Measurements from ENCODE around the gene NOTCH2. TPM values are rescaled to one million over a fixed set of nuclear protein-coding genes. Genes with fewer than 3 reads are reported as not detected.
"Not testable (repeated sequence)": the region's sequence is repeated elsewhere in the genome, so short reads cannot be mapped to it uniquely, and the experiment has no call there.

Gene NOTCH2
- total RNA-seq, 1 donor = 200 TPM

GRCh38 chr1:120090830-120091229 lies 21.4 kb upstream of the NOTCH2 start:
- not testable (repeated sequence) for DNase-seq (ENCODE audit: low read depth); H3K4me3 ChIP-seq (ENCODE audit: low read depth, low read length)

- DNase-seq (ENCODE audit: low read depth) = peak; percentile 29
These were observed 18.5 kb upstream of the NOTCH2 start for GRCh38 chr1:120087959-120088358.

GRCh38 chr1:120069920-120070214 lies 405 bp upstream of the NOTCH2 start:
- DNase-seq (ENCODE audit: low read depth); H3K4me3 ChIP-seq (ENCODE audit: low read depth, low read length): not testable (repeated sequence)

More at GRCh38 chr1:120087959-120088358, 18.5 kb upstream of the NOTCH2 start:
- not testable (repeated sequence) for H3K4me3 ChIP-seq (ENCODE audit: low read depth, low read length)

- peak overlapping the region; percentile 55 for H3K4me3 ChIP-seq (ENCODE audit: low read depth, low read length)
- DNase-seq (ENCODE audit: low read depth) = not testable (repeated sequence)
These were observed 787 bp downstream of the NOTCH2 start for GRCh38 chr1:120068683-120069066.

GRCh38 chr1:120048208-120048607 lies 21.3 kb downstream of the NOTCH2 start:
- H3K4me3 ChIP-seq (ENCODE audit: low read depth, low read length); DNase-seq (ENCODE audit: low read depth): not testable (repeated sequence)

GRCh38 chr1:120041771-120042170 lies 27.7 kb downstream of the NOTCH2 start:
- not testable (repeated sequence) for DNase-seq (ENCODE audit: low read depth); H3K4me3 ChIP-seq (ENCODE audit: low read depth, low read length)

- DNase-seq (ENCODE audit: low read depth); H3K4me3 ChIP-seq (ENCODE audit: low read depth, low read length): not testable (repeated sequence)
These were observed 37.2 kb downstream of the NOTCH2 start for GRCh38 chr1:120032253-120032652.

- DNase-seq (ENCODE audit: low read depth); H3K4me3 ChIP-seq (ENCODE audit: low read depth, low read length): not testable (repeated sequence)
These were observed 45.7 kb downstream of the NOTCH2 start for GRCh38 chr1:120023791-120024190.

- DNase-seq (ENCODE audit: low read depth); H3K4me3 ChIP-seq (ENCODE audit: low read depth, low read length): not testable (repeated sequence)
These were observed 54.5 kb downstream of the NOTCH2 start for GRCh38 chr1:120014978-120015377.

GRCh38 chr1:120008320-120008719 lies 61.1 kb downstream of the NOTCH2 start:
- not testable (repeated sequence) for DNase-seq (ENCODE audit: low read depth); H3K4me3 ChIP-seq (ENCODE audit: low read depth, low read length)

- H3K4me3 ChIP-seq (ENCODE audit: low read depth, low read length); DNase-seq (ENCODE audit: low read depth): not testable (repeated sequence)
These were observed 61.6 kb downstream of the NOTCH2 start for GRCh38 chr1:120007850-120008249.

- not testable (repeated sequence) for DNase-seq (ENCODE audit: low read depth); H3K4me3 ChIP-seq (ENCODE audit: low read depth, low read length)
These were observed 68.4 kb downstream of the NOTCH2 start for GRCh38 chr1:120001035-120001434.

GRCh38 chr1:119996731-119997312 lies 72.6 kb downstream of the NOTCH2 start:
- H3K4me3 ChIP-seq (ENCODE audit: low read depth, low read length); DNase-seq (ENCODE audit: low read depth): not testable (repeated sequence)

GRCh38 chr1:119995975-119996374 lies 73.5 kb downstream of the NOTCH2 start:
- H3K4me3 ChIP-seq (ENCODE audit: low read depth, low read length); DNase-seq (ENCODE audit: low read depth): not testable (repeated sequence)

- TF ChIP-seq CTCF (IDR thresholded peaks at IDR 0.05; ENCODE audit: insufficient read depth, low read depth, low read length) = no peak
- H3K4me3 ChIP-seq (ENCODE audit: low read depth, low read length) = no peak overlapping the region
- no peak for DNase-seq (ENCODE audit: low read depth)
These were observed 81.0 kb downstream of the NOTCH2 start for GRCh38 chr1:119988306-119989062.

Data from fibroblast of villous mesenchyme (primary cell).